KMS-11 (cell line): Measurements from ENCODE around the gene MATN3.

ENCODE experiments used
- H2AFZ ChIP-seq: fragments of 200-600 bp; sonication (generic); 2 replicates; pipeline ENCODE4 v1.6.1; 2016; ENCODE audit warnings: antibody characterized with exemption, mixed run types, low read depth
- H3K27ac ChIP-seq: fragments of 200-600 bp; sonication (generic); 2 replicates; pipeline ENCODE4 v1.6.1; 2016; ENCODE audit warnings: mild to moderate bottlenecking, mixed run types
- H3K27me3 ChIP-seq: fragments of 200-600 bp; sonication (generic); 2 replicates; pipeline ENCODE4 v1.6.1; 2017; ENCODE audit warnings: mild to moderate bottlenecking, low read depth, mixed run types, moderate library complexity; ENCODE audit not compliant: insufficient read depth
- H3K36me3 ChIP-seq: fragments of 200-600 bp; sonication (generic); 2 replicates; pipeline ENCODE4 v1.6.1; 2017; ENCODE audit warnings: mild to moderate bottlenecking, mixed run types; ENCODE audit not compliant: insufficient read depth
- H3K4me1 ChIP-seq: fragments of 200-600 bp; sonication (generic); 2 replicates; pipeline ENCODE4 v1.6.1; 2016; ENCODE audit warnings: mild to moderate bottlenecking, low read depth, mixed run types; ENCODE audit not compliant: poor library complexity, severe bottlenecking
- H3K4me2 ChIP-seq: fragments of 200-600 bp; sonication (generic); 2 replicates; pipeline ENCODE4 v1.7.0; 2016; ENCODE audit warnings: mild to moderate bottlenecking, mixed run types
- H3K4me3 ChIP-seq: fragments of 200-600 bp; sonication (generic); IDR thresholded peaks from 2 replicates; pipeline ENCODE4 v1.6.1; 2017; ENCODE audit warnings: low read depth, low read length, mixed read lengths; ENCODE audit not compliant: insufficient read depth
- H3K79me2 ChIP-seq: fragments of 200-600 bp; sonication (generic); 2 replicates; pipeline ENCODE4 v1.6.1; 2016; ENCODE audit warnings: low read depth, mixed run types; ENCODE audit not compliant: insufficient read depth
- H3K9ac ChIP-seq: fragments of 200-600 bp; sonication (generic); 2 replicates; pipeline ENCODE4 v1.6.1; 2016; ENCODE audit warnings: mild to moderate bottlenecking, mixed run types
- H4K20me1 ChIP-seq: fragments of 200-600 bp; sonication (generic); 2 replicates; pipeline ENCODE4 v1.6.1; 2016; ENCODE audit warnings: mild to moderate bottlenecking, mixed run types; ENCODE audit not compliant: insufficient read depth
- TF ChIP-seq, protein P1 (sequence below): fragments of 200-600 bp; sonication (generic); conservative IDR thresholded peaks from 2 replicates; pipeline ENCODE4 v1.6.1; 2017; ENCODE audit warnings: low read depth, mild to moderate bottlenecking, antibody characterized with exemption, low read length, moderate library complexity, mixed read lengths

The MATN3 gene

DNA sequence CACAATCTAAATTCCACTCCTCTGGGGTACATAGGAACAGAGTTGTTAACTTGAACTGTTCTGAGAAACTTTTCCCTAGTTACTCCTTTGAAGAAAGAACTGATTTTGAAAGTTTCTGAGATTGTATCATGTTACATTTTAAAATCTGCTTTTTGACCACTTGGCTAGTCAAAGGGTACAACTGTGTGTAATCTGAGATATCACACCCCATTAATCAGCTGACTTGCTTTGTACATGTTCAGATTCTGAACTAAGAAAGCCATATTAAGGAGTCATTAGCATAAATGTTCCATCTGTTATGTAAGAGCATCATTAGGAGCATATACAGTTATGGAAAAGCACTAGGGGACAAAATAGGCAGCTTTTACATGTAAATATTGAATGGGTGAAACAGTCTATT lies 18.7 kb downstream of the MATN3 start:
- H3K9ac ChIP-seq, result no peak overlapping the region
- H2AFZ ChIP-seq, result no peak overlapping the region
- H3K4me3 ChIP-seq, result no peak overlapping the region
- no peaks in the 10 kb centered on the region for H4K20me1 ChIP-seq
- no peaks in the 10 kb centered on the region for H3K27me3 ChIP-seq
- peaks cover 5% of the 10 kb centered on the region for H3K4me1 ChIP-seq
- H3K79me2 ChIP-seq, result no peaks in the 10 kb centered on the region
- TF ChIP-seq, protein P1, sequence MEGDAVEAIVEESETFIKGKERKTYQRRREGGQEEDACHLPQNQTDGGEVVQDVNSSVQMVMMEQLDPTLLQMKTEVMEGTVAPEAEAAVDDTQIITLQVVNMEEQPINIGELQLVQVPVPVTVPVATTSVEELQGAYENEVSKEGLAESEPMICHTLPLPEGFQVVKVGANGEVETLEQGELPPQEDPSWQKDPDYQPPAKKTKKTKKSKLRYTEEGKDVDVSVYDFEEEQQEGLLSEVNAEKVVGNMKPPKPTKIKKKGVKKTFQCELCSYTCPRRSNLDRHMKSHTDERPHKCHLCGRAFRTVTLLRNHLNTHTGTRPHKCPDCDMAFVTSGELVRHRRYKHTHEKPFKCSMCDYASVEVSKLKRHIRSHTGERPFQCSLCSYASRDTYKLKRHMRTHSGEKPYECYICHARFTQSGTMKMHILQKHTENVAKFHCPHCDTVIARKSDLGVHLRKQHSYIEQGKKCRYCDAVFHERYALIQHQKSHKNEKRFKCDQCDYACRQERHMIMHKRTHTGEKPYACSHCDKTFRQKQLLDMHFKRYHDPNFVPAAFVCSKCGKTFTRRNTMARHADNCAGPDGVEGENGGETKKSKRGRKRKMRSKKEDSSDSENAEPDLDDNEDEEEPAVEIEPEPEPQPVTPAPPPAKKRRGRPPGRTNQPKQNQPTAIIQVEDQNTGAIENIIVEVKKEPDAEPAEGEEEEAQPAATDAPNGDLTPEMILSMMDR, result no peak
- H3K36me3 ChIP-seq, result no peaks in the 10 kb centered on the region; the same call in 1 of the 2 replicates
- H3K4me2 ChIP-seq, result no peak overlapping the region
- no peak overlapping the region for H3K27ac ChIP-seq

DNA sequence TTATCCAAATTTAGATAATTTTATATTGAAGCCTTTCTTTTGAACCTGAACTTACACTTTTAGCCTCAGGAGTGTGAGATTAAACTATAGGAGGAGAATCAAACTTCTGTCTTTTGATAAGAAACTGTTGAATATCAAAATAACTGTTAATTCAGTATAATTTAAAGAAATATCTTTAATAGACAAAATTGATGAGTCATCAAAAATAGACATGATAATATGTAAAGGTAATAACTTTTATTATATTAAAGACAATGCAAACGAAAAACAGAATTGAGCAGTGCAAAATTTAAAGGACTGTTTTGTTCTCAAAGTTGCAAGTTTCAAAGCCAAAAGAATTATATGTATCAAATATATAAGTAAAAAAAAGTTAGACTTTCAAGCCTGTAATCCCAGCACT lies 20.6 kb downstream of the MATN3 start:
- no peak overlapping the region for H3K9ac ChIP-seq
- H3K79me2 ChIP-seq, result no peaks in the 10 kb centered on the region
- no peak overlapping the region for H2AFZ ChIP-seq
- H3K4me3 ChIP-seq, result no peak overlapping the region
- H3K27ac ChIP-seq, result no peak overlapping the region
- H3K4me1 ChIP-seq, result peaks cover 9% of the 10 kb centered on the region
- H3K4me2 ChIP-seq, result no peak overlapping the region
- H3K27me3 ChIP-seq, result no peaks in the 10 kb centered on the region
- H4K20me1 ChIP-seq, result no peaks in the 10 kb centered on the region
- TF ChIP-seq, protein P1, result no peak
- H3K36me3 ChIP-seq, result no peaks in the 10 kb centered on the region; the same call in 1 of the 2 replicates

DNA sequence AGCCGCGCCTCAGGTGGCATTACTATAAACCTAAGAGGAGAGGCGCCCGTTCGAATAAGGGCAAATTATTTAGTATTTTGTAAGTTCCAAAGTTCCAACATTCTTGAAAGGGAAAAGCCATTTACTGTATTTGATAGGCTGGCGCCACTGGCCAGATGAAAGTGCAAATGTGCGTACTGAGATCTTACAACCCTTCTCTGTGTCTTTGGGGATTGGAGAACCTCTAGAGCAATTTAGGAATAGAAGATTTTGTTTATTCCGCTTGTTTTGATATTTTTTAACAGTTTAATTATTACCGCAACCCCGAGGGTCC lies 22.1 kb downstream of the MATN3 start:
- Histone ChIP-seq H3K36me3 (no peaks in the 10 kb centered on the region; the same call in 1 of the 2 replicates), H4K20me1 (no peaks in the 10 kb centered on the region), H2AFZ (peak overlapping the region; percentile 96), H3K9ac (no peak overlapping the region), H3K27ac (no peak overlapping the region), H3K4me1 (peaks cover 9% of the 10 kb centered on the region), H3K79me2 (no peaks in the 10 kb centered on the region), H3K4me3 (no peak overlapping the region), H3K4me2 (peak overlapping the region; percentile 80), H3K27me3 (no peaks in the 10 kb centered on the region)
- TF ChIP-seq, protein P1, result no peak

DNA sequence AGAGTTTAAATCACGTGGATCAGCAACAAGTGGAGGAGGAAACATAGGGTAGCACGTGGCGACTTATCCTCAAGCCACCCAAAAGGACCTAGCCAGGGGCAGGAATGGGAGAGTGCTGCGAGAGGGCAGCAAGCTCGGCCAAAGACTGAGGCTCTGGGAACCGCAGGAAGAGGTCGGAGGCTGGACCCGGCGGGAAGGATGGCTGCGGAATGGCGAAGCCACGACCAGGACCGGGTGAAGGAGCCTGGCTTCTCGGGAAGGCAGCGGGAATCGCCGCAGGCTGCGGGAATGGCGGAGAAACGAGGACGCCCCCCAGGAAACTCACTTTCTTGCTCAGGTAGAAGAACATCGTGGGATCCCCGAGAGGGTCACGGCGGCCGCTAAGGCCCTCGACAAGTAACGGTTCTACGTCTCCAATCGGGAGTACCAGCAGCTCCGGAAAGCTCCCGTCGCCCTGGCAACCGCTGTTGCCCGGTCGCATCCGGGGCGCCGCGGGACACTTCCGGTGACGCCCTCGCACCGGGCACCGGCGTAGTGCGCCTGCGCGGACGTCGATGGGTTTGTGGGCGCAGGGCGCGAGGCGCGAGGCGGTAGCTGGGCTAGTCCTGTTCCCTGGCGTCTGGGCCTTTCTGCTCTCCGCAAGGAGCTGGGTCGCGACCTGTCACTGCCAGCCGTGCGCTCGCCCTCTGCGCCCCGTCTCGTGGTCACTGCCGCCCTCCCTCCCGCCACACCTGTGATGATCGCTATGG lies 22.6 kb downstream of the MATN3 start, which contains the start of gene WDR35:
Gene WDR35 (minus strand): TSS at position 439 of the 749 bp plus-strand sequence. CDS start 90 bp downstream, at position 349.
- H3K4me3 ChIP-seq, result peak within 1 kb of the TSS; percentile 88
- H3K27ac ChIP-seq, result no peak within 1 kb of the TSS
- no peaks in the 10 kb centered on the region; the same call in 1 of the 2 replicates for H3K36me3 ChIP-seq
- H2AFZ ChIP-seq, result peak within 1 kb of the TSS; percentile 96
- TF ChIP-seq, protein P1, result no peak
- peak within 1 kb of the TSS; percentile 54; the same call in 1 of the 2 replicates for H3K9ac ChIP-seq
- peaks cover 9% of the 10 kb centered on the region for H3K4me1 ChIP-seq
- no peaks in the 10 kb centered on the region for H4K20me1 ChIP-seq
- peak within 1 kb of the TSS; percentile 80 for H3K4me2 ChIP-seq
- no peaks in the 10 kb centered on the region for H3K79me2 ChIP-seq
- no peaks in the 10 kb centered on the region for H3K27me3 ChIP-seq
